Cardiac muscle cell (in vitro differentiated cells and primary cell): ENCODE results near the gene MAP4K3. TPM values are rescaled to one million over a fixed set of nuclear protein-coding genes. Genes with fewer than 3 reads are reported as not detected.

Experiments
- DNase-seq, 2 donors: peaks; one replicate each; pipeline versions ENCODE4 v3.0.0 to v3.0.0-alpha.2; 2010 to 2017; ENCODE audit warnings: low read depth in 1 of 2, low spot score in 1 of 2
- H3K27ac ChIP-seq: fragments of 200-600 bp; sonication (generic); 2 replicates; pipeline ENCODE4 v1.5.1; 2016
- H3K27me3 ChIP-seq: fragments of 200-600 bp; sonication (generic); 2 replicates; pipeline ENCODE4 v1.6.0; 2016; ENCODE audit warnings: control low read depth
- H3K36me3 ChIP-seq: fragments of 200-600 bp; sonication (generic); 2 replicates; pipeline ENCODE4 v1.5.1; 2016; ENCODE audit warnings: control low read depth
- H3K4me1 ChIP-seq: fragments of 200-600 bp; sonication (generic); 2 replicates; pipeline ENCODE4 v1.8.1; 2017; ENCODE audit warnings: low read depth, mild to moderate bottlenecking, mixed run types
- H3K4me3 ChIP-seq: fragments of 200-600 bp; sonication (generic); 2 replicates; pipeline ENCODE4 v1.5.1; 2016; ENCODE audit warnings: mild to moderate bottlenecking
- H3K9me3 ChIP-seq: fragments of 200-600 bp; sonication (generic); 2 replicates; pipeline ENCODE4 v1.5.1; 2017; ENCODE audit warnings: low read depth, mild to moderate bottlenecking, control low read depth
- CTCF ChIP-seq: IDR thresholded peaks from 2 replicates; pipeline ENCODE4 v1.5.1; 2012; ENCODE audit warnings: low read depth, mild to moderate bottlenecking, low read length
- polyA plus RNA-seq: library from polyadenylated mRNA; unstranded; fragments of >200 nt; fragmentation: Nextera tagmentation; extraction: Ambion mirVana; gene quantifications from 2 replicates; pipeline ENCODE4 v1.2.1, GENCODE V29; 2016
- total RNA-seq: library from RNA; depleted of rRNA; stranded (reverse); fragments of >200 nt; gene quantifications from 2 replicates; pipeline ENCODE4 v1.2.3, GENCODE V29; 2016

MAP4K3 gene
- total and polyA plus RNA-seq, 2 experiments from 2014 or later = 34.6 to 56.7 TPM

- Histone ChIP-seq H3K9me3 (no peaks in the 10 kb centered on the region), H3K27ac (no peak overlapping the region), H3K36me3 (no peaks in the 10 kb centered on the region), H3K27me3 (no peaks in the 10 kb centered on the region), H3K4me1 (peaks cover 12% of the 10 kb centered on the region), H3K4me3 (no peak overlapping the region)
- peak in 1 of 2 donors; percentile 69 for DNase-seq
- no peak for TF ChIP-seq CTCF
These were observed 44.5 kb upstream of the MAP4K3 start for GRCh38 chr2:39481611-39482010.

GRCh38 chr2:39479696-39480095, 42.6 kb upstream of the MAP4K3 start:
- H3K4me3 ChIP-seq = no peak overlapping the region
- H3K36me3 ChIP-seq = no peaks in the 10 kb centered on the region
- no peaks in the 10 kb centered on the region for H3K27me3 ChIP-seq
- no peak overlapping the region for H3K27ac ChIP-seq
- no peak for TF ChIP-seq CTCF
- no peaks in the 10 kb centered on the region for H3K9me3 ChIP-seq
- peaks cover 12% of the 10 kb centered on the region for H3K4me1 ChIP-seq
- DNase-seq = no peak

DNA sequence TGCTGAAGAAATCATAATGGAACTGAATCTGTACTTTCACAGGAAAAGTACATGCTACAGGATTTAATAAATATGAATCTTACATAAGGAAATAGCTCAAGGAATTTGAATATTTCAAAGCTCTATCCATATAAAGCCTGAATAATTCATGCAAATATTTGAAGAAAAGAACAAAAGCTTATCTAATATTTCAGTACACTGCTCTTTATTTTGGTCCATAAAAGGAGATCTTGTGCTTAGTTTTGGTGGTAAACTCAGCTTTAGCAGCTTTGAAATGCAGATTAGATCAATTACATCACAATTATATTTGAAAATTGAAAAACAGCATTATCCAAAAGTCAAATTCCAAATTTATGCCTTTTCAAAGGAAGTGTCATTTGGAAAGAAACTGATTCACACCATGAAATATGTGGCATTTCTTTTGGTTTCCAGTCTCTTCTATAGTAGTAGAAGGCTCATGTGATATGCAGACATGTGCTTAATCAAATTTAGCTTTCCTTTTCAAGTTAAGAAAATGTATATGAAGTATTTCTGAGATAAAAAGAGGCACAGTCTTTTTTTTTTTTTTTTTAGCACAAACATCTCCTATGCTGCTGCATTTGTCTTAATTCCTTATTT, 42.1 kb upstream of the MAP4K3 start:
- Histone ChIP-seq H3K36me3 (no peaks in the 10 kb centered on the region), H3K27me3 (no peaks in the 10 kb centered on the region), H3K27ac (no peak overlapping the region), H3K4me3 (no peak overlapping the region), H3K4me1 (peaks cover 10% of the 10 kb centered on the region), H3K9me3 (no peaks in the 10 kb centered on the region)
- no peak for DNase-seq
- no peak for TF ChIP-seq CTCF

DNA sequence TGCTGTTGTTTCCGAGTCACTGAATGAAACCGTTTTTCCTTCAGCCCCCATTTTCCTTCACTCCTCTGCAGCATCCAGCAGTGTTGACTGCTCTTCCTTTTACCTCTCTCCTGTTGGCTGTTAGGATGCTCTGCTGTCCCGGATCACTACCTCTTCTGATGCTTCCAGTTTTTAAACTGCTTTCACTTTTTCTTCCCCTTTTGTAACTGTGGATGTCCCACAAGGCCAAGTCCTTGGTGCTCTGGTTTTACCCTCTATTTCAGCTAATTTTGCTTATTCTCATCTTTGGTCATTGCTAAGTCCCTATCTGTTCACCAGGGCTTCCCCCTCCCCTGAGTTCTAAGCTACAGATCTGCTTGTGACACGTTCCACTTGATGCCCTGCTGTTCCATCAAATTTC, 39.4 kb upstream of the MAP4K3 start:
- no peaks in the 10 kb centered on the region for H3K36me3 ChIP-seq
- H3K4me3 ChIP-seq = no peak overlapping the region
- no peak for TF ChIP-seq CTCF
- no peaks in the 10 kb centered on the region for H3K9me3 ChIP-seq
- no peaks in the 10 kb centered on the region for H3K4me1 ChIP-seq
- H3K27me3 ChIP-seq = no peaks in the 10 kb centered on the region
- DNase-seq = no peak
- H3K27ac ChIP-seq = no peak overlapping the region

- Histone ChIP-seq H3K9me3 (no peaks in the 10 kb centered on the region), H3K4me3 (no peak overlapping the region), H3K27ac (no peak overlapping the region), H3K36me3 (no peaks in the 10 kb centered on the region), H3K27me3 (no peaks in the 10 kb centered on the region), H3K4me1 (peaks cover 10% of the 10 kb centered on the region)
- TF ChIP-seq CTCF = no peak
- DNase-seq = no peak
These were observed 37.9 kb upstream of the MAP4K3 start for GRCh38 chr2:39475006-39475405.
